IMR-90 (cell line): ENCODE results near the gene PLAGL1. TPM values are rescaled to one million over a fixed set of nuclear protein-coding genes. Genes with fewer than 3 reads are reported as not detected.
"Not testable (repeated sequence)": the region's sequence is repeated elsewhere in the genome, so short reads cannot be mapped to it uniquely, and the experiment has no call there.

ENCODE experiments used
- ATAC-seq: fragments of 200-7000 bp; cut with Tn5 transposase; 2 replicates; pipeline ENCODE4 v1.9.1; 2020; ENCODE audit warnings: low read depth, mild to moderate bottlenecking, moderate library complexity
- BruUV-seq: library from RNA; stranded (reverse); fragments of 400-500 nt; replicated peaks from 2 replicates; lab custom pipeline; 2021; lab: Mats Ljungman, UMichigan
- CTCF ChIA-PET: fragments of 300-600 bp; formaldehyde crosslinking; extraction: SDS; loops from one replicate; lab custom pipeline; 2021; ENCODE audit warnings: antibody characterized with exemption; lab: Yijun Ruan, JAX
- POLR2A ChIA-PET: fragments of 300-600 bp; sonication (Branson Sonifier 250); formaldehyde crosslinking; loops from one replicate; lab custom pipeline; 2022; ENCODE audit warnings: antibody characterized with exemption; ENCODE audit not compliant: unreplicated experiment; lab: Charles Lee
- DNase-seq: peaks from one replicate; pipeline ENCODE4 v3.0.0; 2013
- H2AFZ ChIP-seq: replicated peaks from 2 replicates; pipeline ENCODE3; 2013; ENCODE audit warnings: low read length, mild to moderate bottlenecking; ENCODE audit not compliant: poor library complexity
- H2AK5ac ChIP-seq: 2 replicates; pipeline ENCODE4 v1.6.1; 2013; ENCODE audit warnings: low read depth, low read length, inconsistent platforms
- H2AK9ac ChIP-seq: replicated peaks from 2 replicates; pipeline ENCODE3; 2013; ENCODE audit warnings: mild to moderate bottlenecking, low read depth, low read length, moderate library complexity; ENCODE audit not compliant: poor library complexity
- H2BK120ac ChIP-seq: 2 replicates; pipeline ENCODE4 v1.6.1; 2013; ENCODE audit warnings: low read depth, low read length, inconsistent platforms
- H2BK15ac ChIP-seq: 3 replicates; pipeline ENCODE4 v1.6.1; 2013; ENCODE audit warnings: low read depth, low read length, inconsistent platforms
- H2BK20ac ChIP-seq: 2 replicates; pipeline ENCODE4 v1.6.1; 2013; ENCODE audit warnings: low read depth, mild to moderate bottlenecking, inconsistent platforms, low read length, moderate library complexity
- H2BK5ac ChIP-seq: 2 replicates; pipeline ENCODE4 v1.6.1; 2013; ENCODE audit warnings: mild to moderate bottlenecking, low read depth, low read length, inconsistent platforms; ENCODE audit not compliant: poor library complexity, severe bottlenecking
- H3K14ac ChIP-seq: replicated peaks from 2 replicates; pipeline ENCODE4 v1.6.1; 2013; ENCODE audit warnings: low read depth, low read length, inconsistent platforms
- H3K18ac ChIP-seq: 2 replicates; pipeline ENCODE4 v1.6.1; 2013; ENCODE audit warnings: low read depth, low read length, control low read depth
- H3K23ac ChIP-seq: 2 replicates; pipeline ENCODE4 v1.6.1; 2013; ENCODE audit warnings: low read depth, low read length, inconsistent platforms
- H3K27ac ChIP-seq: 2 replicates; pipeline ENCODE4 v1.5.1; 2013; ENCODE audit warnings: mild to moderate bottlenecking, control low read depth, low read length; ENCODE audit not compliant: insufficient read depth
- H3K27me3 ChIP-seq: 2 replicates; pipeline ENCODE4 v1.6.1; 2013; ENCODE audit warnings: low read length; ENCODE audit not compliant: control insufficient read depth, insufficient read depth
- H3K36me3 ChIP-seq: 2 replicates; pipeline ENCODE4 v1.6.1; 2013; ENCODE audit warnings: low read length, mixed read lengths; ENCODE audit not compliant: control insufficient read depth, insufficient read depth
- H3K4ac ChIP-seq: 2 replicates; pipeline ENCODE4 v1.6.1; 2013; ENCODE audit warnings: low read depth, low read length, inconsistent platforms
- H3K4me1 ChIP-seq: 2 replicates; pipeline ENCODE4 v1.6.1; 2013; ENCODE audit warnings: low read length, mixed read lengths; ENCODE audit not compliant: control insufficient read depth, insufficient read depth
- H3K4me2 ChIP-seq: 2 replicates; pipeline ENCODE4 v1.6.1; 2013; ENCODE audit warnings: low read depth, mild to moderate bottlenecking, control low read depth, low read length, moderate library complexity
- H3K4me3 ChIP-seq: 2 replicates; pipeline ENCODE4 v1.5.1; 2013; ENCODE audit warnings: low read depth, mild to moderate bottlenecking, control low read depth, low read length, moderate library complexity; ENCODE audit not compliant: insufficient read depth
- H3K56ac ChIP-seq: 2 replicates; pipeline ENCODE4 v1.6.1; 2013; ENCODE audit warnings: low read length, inconsistent platforms; ENCODE audit not compliant: insufficient read depth; ENCODE audit errors: extremely low read depth
- H3K79me1 ChIP-seq, 2 experiments: 2 replicates each; pipeline ENCODE4 v1.6.1; 2013; ENCODE audit warnings: low read length in 2 of 2, inconsistent platforms in 1 of 2, low read depth in 1 of 2
- H3K9ac ChIP-seq: 2 replicates; pipeline ENCODE4 v1.6.1; 2013; ENCODE audit warnings: low read depth, low read length, control low read depth
- H3K9me1 ChIP-seq: 2 replicates; pipeline ENCODE4 v1.6.1; 2013; ENCODE audit warnings: low read length, inconsistent platforms; ENCODE audit not compliant: insufficient read depth
- H3K9me3 ChIP-seq: 2 replicates; pipeline ENCODE4 v1.6.1; 2013; ENCODE audit warnings: low read length; ENCODE audit not compliant: control insufficient read depth, insufficient read depth
- H4K20me1 ChIP-seq: 2 replicates; pipeline ENCODE4 v1.6.1; 2013; ENCODE audit warnings: low read length, inconsistent platforms; ENCODE audit not compliant: insufficient read depth
- H4K5ac ChIP-seq: 2 replicates; pipeline ENCODE4 v1.6.1; 2013; ENCODE audit warnings: mild to moderate bottlenecking, low read depth, low read length, control low read depth
- H4K8ac ChIP-seq, 2 experiments: 2 replicates each; pipeline ENCODE4 v1.6.1; 2013; ENCODE audit warnings: low read depth in 2 of 2, low read length in 2 of 2, control low read depth in 1 of 2, inconsistent platforms in 1 of 2
- H4K91ac ChIP-seq: 2 replicates; pipeline ENCODE4 v1.6.1; 2013; ENCODE audit warnings: low read depth, low read length, inconsistent platforms; ENCODE audit not compliant: insufficient read depth
- WGBS, 2 experiments: methylation state at CpG; one replicate each; pipeline versions ENCODE4 v1.1.5 to v1.1.7; 2013; ENCODE audit warnings: missing lambda C conversion rate in 2 of 2; ENCODE audit not compliant: insufficient read length in 1 of 2; ENCODE audit errors: extremely low coverage in 2 of 2; 5-methylcytosine and 5-hydroxymethylcytosine counted together
- dilution Hi-C: fragments of 300-500 bp; cut with HindIII; formaldehyde crosslinking; loops from one replicate; pipeline ENCODE4 v1.14.3; 2018; ENCODE audit warnings: low sequenced_read_pairs; ENCODE audit not compliant: unreplicated experiment
- in situ Hi-C: fragments of 300-500 bp; cut with MboI; formaldehyde crosslinking; loops from 3 replicates; pipeline ENCODE4 v1.14.3; 2019; ENCODE audit warnings: low sequenced_read_pairs, inconsistent platforms, mixed read lengths
- intact Hi-C: fragments of 100-400 bp; cut with micrococcal nuclease; formaldehyde crosslinking; loops from 2 replicates; pipeline ENCODE4 v1.10.0; 2022
- polyA plus RNA-seq, 3 experiments: library from polyadenylated mRNA; depleted of rRNA; stranded (reverse); fragments of >200 nt; gene quantifications; 2 replicates each; pipeline ENCODE4 v1.2.3, GENCODE V29; 2012; ENCODE audit warnings: low replicate concordance in 1 of 3
- total RNA-seq: library from RNA; depleted of rRNA; stranded (reverse); fragments of >200 nt; gene quantifications from 2 replicates; pipeline ENCODE4 v1.2.3, GENCODE V29; 2012

Gene PLAGL1
- total and polyA plus RNA-seq, 2 of the 4 experiments (the other 2 are of a cell fraction) = 23.3 to 73.8 TPM

DNA sequence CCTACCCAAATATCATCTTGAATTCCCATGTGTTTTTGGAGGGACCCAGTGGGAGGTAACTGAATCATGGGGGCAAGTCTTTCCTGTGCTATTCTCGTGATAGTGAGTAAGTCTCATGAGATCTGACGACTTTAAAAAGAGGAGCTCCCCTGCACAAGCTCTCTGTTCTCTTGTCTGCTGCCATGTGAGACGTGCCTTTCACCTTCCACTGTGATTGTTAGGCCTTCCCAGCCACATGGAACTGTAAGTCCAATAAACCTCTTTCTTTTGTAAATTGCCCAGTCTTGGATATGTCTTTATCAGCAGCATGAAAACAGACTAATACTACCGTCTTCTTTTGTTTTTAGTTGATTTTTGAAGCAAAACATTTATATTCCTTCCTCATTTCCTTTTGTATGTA, 91.0 kb downstream of the PLAGL1 start:
- H3K4me1 ChIP-seq, H3K79me1 ChIP-seq, H4K91ac ChIP-seq, H2AK5ac ChIP-seq, H3K9me3 ChIP-seq, H3K18ac ChIP-seq, POLR2A ChIA-PET, H4K5ac ChIP-seq, H3K4me3 ChIP-seq, H3K9ac ChIP-seq, BruUV-seq, H4K8ac ChIP-seq, H3K4ac ChIP-seq, H2AK9ac ChIP-seq, H2BK20ac ChIP-seq, in situ Hi-C loops, intact Hi-C loops, H2BK120ac ChIP-seq, ATAC-seq, H3K9me1 ChIP-seq, dilution Hi-C loops, H4K20me1 ChIP-seq, H3K14ac ChIP-seq, H3K27ac ChIP-seq, H3K4me2 ChIP-seq, H2BK5ac ChIP-seq, H2BK15ac ChIP-seq, H3K23ac ChIP-seq, DNase-seq, H2AFZ ChIP-seq, H3K36me3 ChIP-seq, H3K56ac ChIP-seq, CTCF ChIA-PET, H3K27me3 ChIP-seq: not testable (repeated sequence)
- 14% methylated on average over 1 of the region's 4 CpGs; no CpG with 5 or more reads in 1 of the 2 experiments for WGBS, 2 experiments
